KBM-7 (cell line): ENCODE results near the gene RABEP1.

Experiments used
- DNase-seq: peaks from one replicate; pipeline ENCODE4 v3.0.0-alpha.2; 2015
- in situ Hi-C: fragments of 300-500 bp; cut with MboI; formaldehyde crosslinking; loops from 2 replicates; pipeline ENCODE4 v1.14.3; 2020; ENCODE audit warnings: low sequenced_read_pairs, low pct_unique_long_range_greater_than_20kb, mixed read lengths

Gene RABEP1

GRCh38 chr17:5264893-5265292 lies 17.2 kb upstream of the RABEP1 start:
- peak; percentile 31 for DNase-seq

GRCh38 chr17:5269241-5269960 lies 12.7 kb upstream of the RABEP1 start:
- DNase-seq: no peak
- in situ Hi-C loops: no loop called here

More at GRCh38 chr17:5264893-5265292, 17.2 kb upstream of the RABEP1 start:
- in situ Hi-C loops: no loop called here

- DNase-seq: no peak
- in situ Hi-C loops: no loop called here
These were observed 9.8 kb upstream of the RABEP1 start for GRCh38 chr17:5272322-5272721.

- in situ Hi-C loops: no loop called here
- peak; percentile 31 for DNase-seq
These were observed 646 bp downstream of the RABEP1 start for GRCh38 chr17:5282642-5283217.

- in situ Hi-C loops: no loop called here
- peak; percentile 22 for DNase-seq
These were observed 1.7 kb downstream of the RABEP1 start for GRCh38 chr17:5283571-5284315.

- in situ Hi-C loops: no loop called here
- DNase-seq: no peak
These were observed 2.6 kb downstream of the RABEP1 start for GRCh38 chr17:5284681-5285080.

GRCh38 chr17:5286846-5287245 lies 4.8 kb downstream of the RABEP1 start:
- in situ Hi-C loops: no loop called here
- no peak for DNase-seq

- in situ Hi-C loops: no loop called here
- DNase-seq: no peak
These were observed 9.7 kb downstream of the RABEP1 start for GRCh38 chr17:5291683-5292350.

GRCh38 chr17:5297245-5297644 lies 15.2 kb downstream of the RABEP1 start:
- in situ Hi-C loops: no loop called here
- DNase-seq: no peak

GRCh38 chr17:5299383-5299782 lies 17.3 kb downstream of the RABEP1 start:
- in situ Hi-C loops: no loop called here
- no peak for DNase-seq

GRCh38 chr17:5304636-5305035 lies 22.6 kb downstream of the RABEP1 start:
- in situ Hi-C loops: no loop called here
- no peak for DNase-seq

- in situ Hi-C loops: no loop called here
These were observed 27.8 kb downstream of the RABEP1 start for GRCh38 chr17:5309851-5310250.

GRCh38 chr17:5325851-5326250 lies 43.8 kb downstream of the RABEP1 start:
- DNase-seq: no peak
- in situ Hi-C loops: no loop called here

More at GRCh38 chr17:5309851-5310250, 27.8 kb downstream of the RABEP1 start:
- DNase-seq: no peak

- in situ Hi-C loops: no loop called here
- no peak for DNase-seq
These were observed 47.9 kb downstream of the RABEP1 start for GRCh38 chr17:5329784-5330557.

- in situ Hi-C loops: no loop called here
These were observed 48.9 kb downstream of the RABEP1 start for GRCh38 chr17:5330981-5331380.

GRCh38 chr17:5331506-5331905 lies 49.4 kb downstream of the RABEP1 start:
- no peak for DNase-seq
- in situ Hi-C loops: no loop called here

More at GRCh38 chr17:5330981-5331380, 48.9 kb downstream of the RABEP1 start:
- no peak for DNase-seq

GRCh38 chr17:5344914-5345313 lies 62.8 kb downstream of the RABEP1 start:
- in situ Hi-C loops: no loop called here
- DNase-seq: no peak

- in situ Hi-C loops: no loop called here
- no peak for DNase-seq
These were observed 70.7 kb downstream of the RABEP1 start for GRCh38 chr17:5352681-5353289.

- no peak for DNase-seq
These were observed 72.2 kb downstream of the RABEP1 start for GRCh38 chr17:5354310-5354709.

More at GRCh38 chr17:5354310-5354709, 72.2 kb downstream of the RABEP1 start:
- in situ Hi-C loops: no loop called here
